ENCODE data around the gene FLT3LG.

FLT3LG gene

DNA sequence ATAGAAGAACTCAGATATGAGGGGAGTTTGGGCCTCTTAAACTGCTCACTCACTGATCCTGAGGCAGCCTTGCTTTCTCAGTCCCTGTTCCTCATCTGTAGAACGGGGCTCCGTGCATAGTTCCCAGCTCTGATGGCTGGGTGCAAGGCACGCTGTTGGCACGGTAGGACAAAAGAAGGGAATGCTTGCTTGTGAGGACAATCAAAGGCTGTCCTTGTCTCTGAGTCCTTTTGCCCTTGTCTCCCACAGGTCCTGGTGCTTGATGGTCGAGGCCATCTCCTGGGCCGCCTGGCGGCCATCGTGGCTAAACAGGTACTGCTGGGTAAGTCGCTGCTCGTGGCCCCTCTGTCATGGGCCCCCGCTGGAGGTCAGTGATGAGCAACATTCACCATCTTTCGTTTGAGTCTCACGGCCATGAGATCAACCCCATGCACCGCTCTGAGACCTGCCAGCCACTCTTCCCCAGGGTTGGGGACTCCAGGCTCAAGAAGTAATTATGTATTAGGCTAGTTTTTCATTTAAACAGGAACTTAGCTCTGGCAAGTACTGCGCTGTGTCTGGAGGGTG is 15.7 kb downstream of the FLT3LG start:
- no peak for DNase-seq

DNA sequence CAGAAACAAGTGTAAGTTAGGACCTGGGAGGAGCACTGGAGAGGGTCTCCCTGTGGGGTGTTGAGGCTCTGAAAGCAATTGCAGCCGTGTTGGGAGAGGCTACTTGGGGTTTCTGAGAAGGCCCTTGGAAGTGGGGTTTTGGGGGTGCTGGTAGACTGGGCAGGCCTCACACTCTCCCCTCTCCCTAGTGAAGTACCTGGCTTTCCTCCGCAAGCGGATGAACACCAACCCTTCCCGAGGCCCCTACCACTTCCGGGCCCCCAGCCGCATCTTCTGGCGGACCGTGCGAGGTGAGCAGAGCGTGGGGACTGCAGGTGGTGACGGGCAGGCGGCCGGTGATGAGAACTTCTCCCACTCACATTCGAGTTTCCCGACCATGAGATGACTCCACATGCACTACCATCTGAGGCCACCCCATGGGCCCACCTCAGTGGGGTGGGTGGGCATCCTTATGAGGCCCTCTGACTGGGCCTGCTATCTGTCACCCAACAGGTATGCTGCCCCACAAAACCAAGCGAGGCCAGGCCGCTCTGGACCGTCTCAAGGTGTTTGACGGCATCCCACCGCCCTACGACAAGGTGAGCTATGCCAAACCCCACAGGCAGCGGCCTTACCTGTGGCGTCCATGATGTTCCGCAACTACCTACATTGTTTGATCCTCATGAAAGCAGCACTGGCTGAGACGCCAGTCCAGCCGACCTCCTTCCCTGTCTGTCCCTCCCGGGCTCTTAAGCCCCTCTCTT is 16.4 kb downstream of the FLT3LG start:
- DNase-seq: no peak

DNA sequence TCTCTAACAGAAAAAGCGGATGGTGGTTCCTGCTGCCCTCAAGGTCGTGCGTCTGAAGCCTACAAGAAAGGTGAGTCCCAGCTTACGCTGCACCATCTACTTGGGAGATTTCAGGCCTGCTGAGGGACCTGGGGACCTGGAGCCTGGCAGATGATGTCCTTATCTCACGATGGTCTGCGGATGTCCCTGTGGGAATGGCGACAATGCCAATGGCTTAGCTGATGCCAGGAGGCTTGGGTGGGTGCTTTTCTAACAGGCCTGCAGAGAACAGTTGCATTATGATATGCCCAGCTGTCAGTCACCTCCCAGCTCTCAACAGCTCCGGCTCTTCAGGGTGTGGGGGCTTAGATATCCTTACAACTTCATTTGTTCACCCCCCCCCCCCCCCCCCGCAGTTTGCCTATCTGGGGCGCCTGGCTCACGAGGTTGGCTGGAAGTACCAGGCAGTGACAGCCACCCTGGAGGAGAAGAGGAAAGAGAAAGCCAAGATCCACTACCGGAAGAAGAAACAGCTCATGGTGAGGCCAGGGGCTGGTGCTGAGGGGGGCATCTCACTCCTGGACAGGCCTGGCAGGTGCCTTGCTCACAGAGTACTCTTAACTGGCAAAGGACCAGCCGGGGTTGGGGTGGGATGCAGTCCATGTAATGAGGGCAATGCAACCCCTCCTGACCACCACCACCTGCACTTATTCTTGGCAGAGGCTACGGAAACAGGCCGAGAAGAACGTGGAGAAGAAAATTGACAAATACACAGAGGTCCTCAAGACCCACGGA is 17.2 kb downstream of the FLT3LG start:
- DNase-seq: no peak

DNA sequence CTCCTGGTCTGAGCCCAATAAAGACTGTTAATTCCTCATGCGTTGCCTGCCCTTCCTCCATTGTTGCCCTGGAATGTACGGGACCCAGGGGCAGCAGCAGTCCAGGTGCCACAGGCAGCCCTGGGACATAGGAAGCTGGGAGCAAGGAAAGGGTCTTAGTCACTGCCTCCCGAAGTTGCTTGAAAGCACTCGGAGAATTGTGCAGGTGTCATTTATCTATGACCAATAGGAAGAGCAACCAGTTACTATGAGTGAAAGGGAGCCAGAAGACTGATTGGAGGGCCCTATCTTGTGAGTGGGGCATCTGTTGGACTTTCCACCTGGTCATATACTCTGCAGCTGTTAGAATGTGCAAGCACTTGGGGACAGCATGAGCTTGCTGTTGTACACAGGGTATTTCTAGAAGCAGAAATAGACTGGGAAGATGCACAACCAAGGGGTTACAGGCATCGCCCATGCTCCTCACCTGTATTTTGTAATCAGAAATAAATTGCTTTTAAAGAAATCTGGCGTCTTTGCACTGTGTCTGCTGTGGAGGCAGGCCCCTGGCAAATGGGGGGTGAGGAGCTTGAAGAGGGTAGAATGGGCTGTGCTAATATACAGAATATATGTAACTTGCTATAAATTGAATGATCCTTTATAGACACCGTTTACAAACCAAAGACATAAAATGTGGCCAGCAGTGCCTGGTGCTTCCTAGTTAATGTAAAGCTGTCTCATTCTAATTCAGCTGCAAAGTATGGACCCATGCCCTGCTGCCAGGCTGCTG is 18.0 kb downstream of the FLT3LG start:
- no peak for DNase-seq

DNA sequence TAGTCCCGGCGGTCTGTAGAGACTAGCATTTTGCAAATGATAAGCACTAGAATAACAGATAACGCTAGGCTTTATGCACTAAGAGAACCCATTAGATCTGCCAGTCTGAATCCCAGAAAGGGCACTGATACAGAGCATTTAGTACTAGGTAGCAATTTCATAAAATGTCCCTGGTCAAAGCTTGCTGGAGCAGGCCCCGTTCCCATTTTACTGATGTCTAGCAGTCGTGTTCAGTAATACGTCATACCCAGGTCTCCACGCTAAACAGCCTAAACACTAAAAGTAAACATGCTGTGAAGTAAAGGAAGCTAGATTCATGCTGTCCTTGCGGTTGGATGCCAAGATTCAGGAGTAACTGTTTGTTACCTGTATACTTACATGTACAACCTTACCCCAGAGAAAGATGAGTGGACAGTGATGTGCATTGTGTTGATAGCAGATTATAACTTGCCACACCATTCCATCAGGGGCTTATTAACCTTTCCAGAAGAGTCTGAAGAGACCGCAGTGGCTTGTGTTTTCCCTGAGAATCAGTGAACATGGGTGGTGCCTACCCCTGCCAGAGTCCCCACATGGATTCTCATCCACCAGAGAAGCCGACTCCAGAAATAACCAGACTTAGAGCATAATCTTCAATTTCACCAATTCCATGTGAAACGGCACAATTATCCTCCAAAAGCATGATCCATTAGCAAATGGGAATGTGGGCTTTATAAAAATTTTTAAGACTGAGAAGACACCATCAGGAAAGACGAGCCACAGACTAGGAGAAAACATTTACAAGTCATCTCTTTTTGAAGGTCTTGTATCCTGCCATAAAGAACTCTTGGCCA is 18.8 kb downstream of the FLT3LG start:
- no peak for DNase-seq

DNA sequence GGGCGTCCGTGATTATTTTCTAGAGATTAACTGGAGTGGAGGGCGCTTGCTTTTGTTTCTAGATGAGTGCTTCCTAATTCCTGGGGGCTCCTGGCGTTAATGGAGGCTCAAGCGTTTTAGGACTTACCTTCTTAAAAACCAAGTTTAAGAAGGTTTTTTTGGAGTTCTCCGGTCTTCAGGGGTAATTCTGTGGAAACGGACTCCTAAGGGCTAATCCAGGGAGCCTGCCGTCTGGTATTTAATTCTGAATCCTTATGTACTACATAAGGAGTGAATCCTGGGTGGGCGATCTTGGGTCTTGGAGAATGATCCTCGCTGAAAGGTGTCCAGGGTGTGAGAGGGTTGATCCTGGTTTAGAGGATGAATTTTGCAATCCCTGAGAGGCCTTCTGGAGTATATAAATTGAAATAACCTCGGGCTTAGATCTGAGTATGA is 22.6 kb downstream of the FLT3LG start:
- no peak for DNase-seq

DNA sequence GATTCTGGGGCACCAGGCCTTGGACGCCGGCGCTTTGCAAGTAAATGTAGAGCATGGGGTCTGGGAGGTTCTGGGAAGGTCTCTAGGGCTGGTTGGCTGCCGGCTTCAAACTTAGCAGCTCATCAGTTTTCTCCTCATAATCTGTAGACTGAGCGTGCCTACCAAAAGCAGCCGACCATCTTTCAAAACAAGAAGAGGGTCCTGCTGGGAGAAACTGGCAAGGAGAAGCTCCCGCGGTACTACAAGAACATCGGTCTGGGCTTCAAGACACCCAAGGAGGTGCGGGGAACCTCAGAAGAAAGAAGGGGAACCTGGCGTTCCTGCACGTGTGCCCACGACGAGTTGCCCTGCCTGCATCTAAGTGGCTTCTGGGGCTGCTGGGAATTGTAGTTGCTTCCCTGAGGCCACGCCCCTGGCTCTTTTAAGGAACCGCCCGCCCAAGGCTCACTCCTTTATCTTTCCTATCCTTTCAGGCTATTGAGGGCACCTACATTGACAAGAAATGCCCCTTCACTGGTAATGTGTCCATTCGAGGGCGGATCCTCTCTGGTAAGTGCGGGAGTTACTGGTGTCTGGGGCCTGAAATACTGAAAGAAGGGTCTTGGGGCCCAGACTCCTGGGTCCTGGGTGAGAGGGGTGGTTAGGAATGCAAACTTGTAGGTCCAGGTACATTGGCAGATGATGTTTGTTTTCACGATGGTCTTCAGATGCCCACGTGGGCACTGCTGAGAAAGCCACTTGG is 23.2 kb downstream of the FLT3LG start:
- DNase-seq: peak; percentile 47

DNA sequence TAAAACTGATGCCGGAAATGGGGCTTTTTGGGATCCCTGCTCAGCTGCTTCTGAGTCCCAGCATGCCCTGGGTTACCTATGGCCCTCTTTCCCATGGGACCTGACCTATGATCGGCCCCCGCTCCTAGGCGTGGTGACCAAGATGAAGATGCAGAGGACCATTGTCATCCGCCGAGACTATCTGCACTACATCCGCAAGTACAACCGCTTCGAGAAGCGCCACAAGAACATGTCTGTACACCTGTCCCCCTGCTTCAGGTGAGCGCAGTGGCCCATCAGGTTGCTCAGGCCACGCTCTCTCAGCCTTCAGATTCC is 23.7 kb downstream of the FLT3LG start:
- DNase-seq: no peak

DNA sequence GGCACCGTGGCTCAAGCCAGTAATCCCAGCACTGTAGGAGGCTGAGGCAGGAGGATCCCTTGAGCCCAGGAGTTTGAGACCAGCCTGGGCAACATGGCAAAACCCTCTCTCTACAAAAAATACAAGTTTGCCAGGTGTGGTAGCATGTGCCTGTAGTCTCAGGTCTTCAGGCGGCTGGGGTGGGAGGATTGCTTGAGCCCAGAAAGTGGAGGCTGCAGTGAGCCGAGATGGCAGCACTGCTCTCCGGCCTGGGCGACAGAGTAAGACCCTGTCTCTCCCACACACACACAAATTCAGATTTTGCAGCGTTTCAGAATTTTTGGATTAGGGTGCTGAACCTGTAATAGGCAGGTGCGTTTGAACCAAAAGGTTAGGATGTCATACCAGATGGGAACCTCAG is 24.5 kb downstream of the FLT3LG start:
- DNase-seq: no peak

DNA sequence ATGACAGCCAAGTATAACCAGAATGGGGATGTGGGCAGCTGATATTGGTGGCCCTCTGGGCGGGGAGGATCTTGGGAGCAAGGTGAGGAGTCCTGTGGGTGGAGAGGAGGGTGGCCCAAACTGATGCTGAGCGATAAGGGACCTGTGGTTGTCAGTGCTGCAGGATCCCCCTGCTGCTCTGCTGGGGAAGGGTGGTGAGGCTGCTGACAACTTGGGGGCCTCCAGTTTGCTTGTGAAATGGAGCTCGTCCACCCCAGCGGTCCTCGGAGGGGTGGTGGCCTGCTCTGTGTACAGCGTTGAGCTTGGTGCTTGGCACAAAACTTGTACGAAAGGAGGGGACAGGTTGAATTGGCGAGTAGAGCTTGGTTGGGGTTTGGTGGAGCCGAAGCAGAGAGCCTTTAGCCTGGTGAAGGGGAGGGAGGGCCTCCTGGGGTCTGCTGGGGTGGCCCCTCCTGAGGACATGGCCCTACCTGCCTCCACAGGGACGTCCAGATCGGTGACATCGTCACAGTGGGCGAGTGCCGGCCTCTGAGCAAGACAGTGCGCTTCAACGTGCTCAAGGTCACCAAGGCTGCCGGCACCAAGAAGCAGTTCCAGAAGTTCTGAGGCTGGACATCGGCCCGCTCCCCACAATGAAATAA is 25.1 kb downstream of the FLT3LG start:
- no peak for DNase-seq

DNA sequence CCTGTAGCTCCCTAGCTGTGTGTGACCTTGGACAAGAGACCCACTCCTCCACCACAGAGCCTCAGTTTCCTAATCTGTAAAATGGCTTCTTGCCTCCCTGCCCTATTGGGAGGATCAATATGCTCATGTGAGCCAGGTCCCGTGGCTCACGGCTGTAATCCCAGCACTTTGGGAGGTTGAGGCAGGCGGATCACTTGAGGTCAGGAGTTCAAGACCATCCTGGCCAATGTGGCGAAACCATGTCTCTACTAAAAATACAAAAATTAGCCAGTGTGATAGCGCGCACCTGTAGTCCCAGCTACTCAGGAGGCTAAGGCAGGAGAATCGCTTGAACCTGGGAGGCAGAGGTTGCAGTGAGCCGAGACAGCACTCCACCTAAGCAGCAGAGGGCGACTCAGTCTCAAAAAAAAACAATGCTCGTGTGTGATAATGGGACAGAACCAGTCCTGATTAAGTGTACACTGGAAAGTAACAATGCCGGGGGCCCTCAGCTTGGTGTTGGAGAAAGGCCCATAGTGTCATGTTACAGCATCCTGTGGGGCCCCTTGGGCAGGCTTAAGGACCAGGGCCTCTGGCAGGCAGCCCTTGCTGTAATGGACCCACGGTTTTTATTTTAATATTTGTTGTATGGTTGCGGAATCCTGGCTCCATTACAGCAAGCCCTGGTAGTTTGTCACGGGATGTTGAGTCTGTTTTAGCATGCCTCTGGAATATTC is 29.0 kb downstream of the FLT3LG start:
- DNase-seq: no peak

DNA sequence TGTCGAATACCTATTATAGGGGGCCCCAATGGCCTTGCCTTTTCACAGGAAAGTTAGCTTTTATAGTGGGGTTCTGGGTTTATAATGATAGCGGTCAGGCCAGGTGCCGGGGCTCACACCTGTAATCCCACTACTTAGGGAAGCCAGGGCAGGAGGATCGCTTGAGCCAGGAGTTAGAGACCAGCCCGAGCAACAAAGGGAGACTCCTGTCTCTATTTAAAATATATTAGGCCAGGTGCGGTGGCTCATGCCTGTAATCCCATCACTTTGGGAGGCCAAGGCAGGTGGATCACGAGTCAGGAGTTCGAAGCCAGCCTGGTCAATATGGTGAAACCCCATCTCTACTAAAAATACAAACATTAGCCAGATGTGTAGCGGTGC is 29.6 kb downstream of the FLT3LG start:
- no peak for DNase-seq

DNA sequence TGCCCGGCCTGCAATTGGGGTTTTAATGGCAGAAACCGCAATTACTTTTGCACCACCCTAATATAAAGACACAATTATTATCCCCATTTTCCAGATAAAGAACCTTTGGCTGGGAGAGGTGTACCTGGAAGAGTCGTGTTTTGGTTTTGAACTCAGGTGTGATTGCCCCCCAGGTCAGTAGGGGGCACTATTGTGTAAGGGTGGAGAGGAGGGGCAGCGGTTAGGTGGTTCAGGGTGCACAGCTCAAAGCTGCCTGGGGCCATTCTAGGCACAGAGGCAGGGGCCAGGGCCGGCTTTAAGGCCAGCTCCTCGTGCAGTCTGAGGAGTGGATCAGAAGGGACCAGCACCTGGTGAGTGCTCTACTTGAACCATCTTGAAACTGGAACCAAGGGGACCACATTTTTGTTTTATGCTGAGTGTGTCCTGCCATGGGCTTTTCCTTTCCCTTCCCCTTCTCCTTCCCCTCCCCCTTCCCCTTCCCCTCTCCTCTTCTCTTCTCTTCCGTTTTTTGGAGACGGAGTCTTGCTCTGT is 32.6 kb downstream of the FLT3LG start:
- peak; percentile 58 for DNase-seq

DNA sequence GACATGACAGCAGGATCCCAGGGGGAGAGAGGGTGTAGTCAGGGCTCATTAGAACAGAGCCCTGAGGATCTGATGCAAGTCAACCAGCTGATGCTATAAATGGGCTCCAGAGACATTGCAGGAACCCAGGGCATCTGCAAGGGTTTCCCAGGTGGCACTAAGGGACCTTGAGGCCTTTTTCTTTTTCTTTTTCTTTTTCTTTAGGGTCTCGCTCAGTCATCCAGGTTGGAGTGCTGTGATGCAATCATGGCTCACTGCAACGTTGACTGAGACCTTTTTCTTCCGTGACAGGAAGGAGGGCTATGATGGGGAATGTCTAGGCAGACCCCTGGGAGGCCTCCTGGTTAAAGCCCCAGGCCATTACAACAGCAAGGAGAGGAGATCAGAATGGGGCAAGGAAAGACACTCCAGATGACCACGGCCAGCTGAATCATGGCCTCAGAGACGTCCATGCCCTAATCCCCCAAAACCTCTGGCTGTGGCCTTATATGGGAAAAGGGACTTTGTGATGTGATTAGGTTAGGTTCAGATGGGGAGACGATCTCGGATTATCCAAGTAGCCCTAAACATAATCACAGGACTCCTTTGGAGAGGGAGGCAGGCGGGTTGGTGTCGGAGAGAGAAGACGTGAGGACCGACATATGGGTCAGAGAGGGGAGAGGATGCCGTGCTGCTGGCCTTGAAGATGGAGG is 33.9 kb downstream of the FLT3LG start:
- DNase-seq: no peak

DNA sequence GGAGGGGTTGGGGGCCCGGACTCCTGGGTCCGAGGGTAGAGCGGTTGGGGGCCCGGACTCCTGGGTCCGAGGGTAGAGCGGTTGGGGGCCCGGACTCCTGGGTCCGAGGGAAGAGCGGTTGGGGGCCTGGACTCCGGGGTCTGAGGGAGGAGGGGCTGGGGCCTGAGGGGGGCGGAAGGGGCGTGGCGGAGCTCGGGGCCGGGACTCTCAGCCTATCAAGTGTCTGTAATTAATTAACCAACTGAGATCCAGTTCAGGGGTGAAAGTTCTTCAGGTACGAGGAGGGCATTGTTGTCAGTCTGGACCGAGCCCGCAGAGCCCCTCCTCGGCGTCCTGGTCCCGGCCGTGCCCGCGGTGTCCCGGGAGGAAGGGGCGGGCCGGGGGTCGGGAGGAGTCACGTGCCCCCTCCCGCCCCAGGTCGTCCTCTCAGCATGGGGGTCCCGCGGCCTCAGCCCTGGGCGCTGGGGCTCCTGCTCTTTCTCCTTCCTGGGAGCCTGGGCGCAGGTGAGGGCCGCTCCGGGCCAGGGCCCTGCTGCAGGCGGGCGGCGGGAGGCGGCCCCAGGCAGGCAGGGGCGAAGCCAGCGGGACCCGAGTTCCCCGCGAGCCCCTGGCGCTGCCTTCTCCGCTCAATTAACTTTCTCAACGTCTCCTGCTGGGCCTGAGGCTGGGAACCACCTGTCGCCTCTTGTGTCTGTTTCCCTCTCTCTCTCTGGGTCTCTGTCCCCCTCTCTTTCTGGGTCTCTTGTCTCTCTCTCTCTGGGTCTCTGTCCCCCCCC is 39.1 kb downstream of the FLT3LG start:
- no peak for DNase-seq

DNA sequence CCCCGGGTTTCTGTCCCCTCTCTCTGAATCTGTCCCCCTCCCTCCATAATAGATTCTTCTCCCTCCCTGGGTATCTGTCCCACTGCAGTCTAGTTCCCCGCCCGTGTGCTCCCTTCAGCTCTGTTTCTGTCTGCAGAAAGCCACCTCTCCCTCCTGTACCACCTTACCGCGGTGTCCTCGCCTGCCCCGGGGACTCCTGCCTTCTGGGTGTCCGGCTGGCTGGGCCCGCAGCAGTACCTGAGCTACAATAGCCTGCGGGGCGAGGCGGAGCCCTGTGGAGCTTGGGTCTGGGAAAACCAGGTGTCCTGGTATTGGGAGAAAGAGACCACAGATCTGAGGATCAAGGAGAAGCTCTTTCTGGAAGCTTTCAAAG is 39.7 kb downstream of the FLT3LG start:
- DNase-seq: no peak

DNA sequence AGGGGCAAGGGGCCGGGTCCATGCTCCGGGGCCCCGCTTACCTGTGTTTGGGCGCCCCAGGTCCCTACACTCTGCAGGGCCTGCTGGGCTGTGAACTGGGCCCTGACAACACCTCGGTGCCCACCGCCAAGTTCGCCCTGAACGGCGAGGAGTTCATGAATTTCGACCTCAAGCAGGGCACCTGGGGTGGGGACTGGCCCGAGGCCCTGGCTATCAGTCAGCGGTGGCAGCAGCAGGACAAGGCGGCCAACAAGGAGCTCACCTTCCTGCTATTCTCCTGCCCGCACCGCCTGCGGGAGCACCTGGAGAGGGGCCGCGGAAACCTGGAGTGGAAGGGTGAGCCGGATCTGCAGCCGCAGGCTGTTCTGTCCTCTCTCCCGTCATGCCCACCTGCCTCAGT is 40.1 kb downstream of the FLT3LG start:
- DNase-seq: no peak

DNA sequence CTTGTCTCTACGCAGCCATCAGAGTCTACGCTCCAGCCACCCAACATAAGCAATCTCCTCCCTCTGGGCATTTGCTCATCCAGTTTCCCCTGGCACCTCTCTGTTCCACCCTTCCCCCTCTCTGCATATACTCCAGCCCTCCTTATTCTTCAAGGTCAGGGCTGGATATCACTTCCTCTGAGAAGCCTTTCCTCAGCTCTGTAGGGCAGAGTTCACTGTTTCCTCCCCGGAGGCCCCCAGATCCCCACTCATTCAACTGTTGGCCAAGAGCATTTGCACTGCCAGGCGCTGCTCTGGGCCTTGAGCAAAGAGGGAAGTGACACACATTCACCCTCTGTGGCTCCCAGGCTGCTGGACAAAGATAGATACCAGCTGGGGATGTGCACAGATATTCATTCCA is 41.8 kb downstream of the FLT3LG start:
- peak; percentile 67 for DNase-seq

DNA sequence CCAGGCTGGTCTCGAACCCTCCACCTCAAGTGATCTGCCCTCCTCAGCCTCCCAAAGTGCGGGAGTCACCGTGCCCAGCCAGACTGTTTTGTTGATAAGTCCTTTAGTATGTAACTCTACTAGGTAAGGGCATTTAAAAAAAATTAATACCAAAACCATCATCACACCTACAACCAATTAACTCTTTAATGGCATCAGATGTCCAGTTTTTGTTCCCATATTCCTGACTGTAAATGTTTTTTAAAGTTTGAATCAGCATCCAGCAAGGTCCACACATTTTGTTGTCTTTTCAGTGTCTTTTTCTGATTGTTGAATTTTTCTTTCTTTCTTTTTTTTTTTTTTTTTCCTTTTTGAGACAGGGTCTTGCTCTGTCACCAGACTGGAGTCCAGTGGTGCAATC is 44.0 kb downstream of the FLT3LG start:
- DNase-seq: no peak
